Measurements from ENCODE around the gene HMCN2. TPM values are rescaled to one million over a fixed set of nuclear protein-coding genes. Genes with fewer than 3 reads are reported as not detected.

Gene HMCN2
- total RNA-seq, 1 experiment from 2014 or later, result 8.6 TPM

- Histone ChIP-seq H3K4me2 (ENCODE audit: insufficient read depth, insufficient read length, low read length) (no peak overlapping the region), H2BK20ac (ENCODE audit: low read depth, low read length, poor library complexity, severe bottlenecking) (no peak overlapping the region), H3K56ac (ENCODE audit: insufficient read length, low read depth, low read length) (no peak overlapping the region), H3K23me2 (ENCODE audit: insufficient read length, low read depth, low read length, poor library complexity, severe bottlenecking) (no peaks in the 10 kb centered on the region), H3K4ac (ENCODE audit: low read depth, low read length) (no peak overlapping the region), H3T11ph (ENCODE audit: low read length) (no peak overlapping the region), H3K18ac (ENCODE audit: insufficient read length, low read depth, low read length) (no peak overlapping the region), H4K8ac (replicated peaks; ENCODE audit: insufficient read length, low read depth, low read length) (no peak overlapping the region), H2AK5ac (ENCODE audit: insufficient read length, low read length) (no peak overlapping the region), H3K4me1 (ENCODE audit: insufficient read depth, low read length) (no peaks in the 10 kb centered on the region), H3K14ac (ENCODE audit: insufficient read depth, low read length) (no peak overlapping the region), H2BK5ac (ENCODE audit: insufficient read length, low read length) (no peak overlapping the region), H3K27me3 (ENCODE audit: insufficient read depth, low read length) (no peaks in the 10 kb centered on the region), H3K79me2 (ENCODE audit: insufficient read depth, low read length) (no peaks in the 10 kb centered on the region), H4K5ac (ENCODE audit: insufficient read length, low read depth, low read length) (no peak overlapping the region), H2AFZ (ENCODE audit: low read length) (no peak overlapping the region), H3K23ac (ENCODE audit: insufficient read length, low read depth, low read length) (no peak overlapping the region), H3K79me1 (ENCODE audit: insufficient read depth, low read depth, low read length, poor library complexity, severe bottlenecking) (no peaks in the 10 kb centered on the region), H4K91ac (ENCODE audit: insufficient read length, low read depth, low read length) (no peak overlapping the region), H2BK15ac (ENCODE audit: low read depth, low read length) (no peak overlapping the region), H3K9me3 (ENCODE audit: control insufficient read depth, low read depth, low read length) (no peaks in the 10 kb centered on the region), H3K9ac (ENCODE audit: extremely low read depth, insufficient read length, low read length) (no peak overlapping the region), H2BK12ac (ENCODE audit: insufficient read length, low read depth, low read length) (no peak overlapping the region), H4K20me1 (ENCODE audit: control insufficient read depth, insufficient read depth, insufficient read length) (no peaks in the 10 kb centered on the region), H2BK120ac (ENCODE audit: low read depth, low read length, poor library complexity, severe bottlenecking) (no peak overlapping the region), H3K27ac (ENCODE audit: insufficient read length, low read depth, low read length) (no peak overlapping the region)
- Mint-ChIP-seq H3K9me3 (no peaks in the 10 kb centered on the region; a peak in 1 of 5 replicates), H3K4me1 (no peaks in the 10 kb centered on the region), H3K4me3 (no peak overlapping the region), H3K27me3 (ENCODE audit: low read depth) (no peaks in the 10 kb centered on the region), H3K36me3 (ENCODE audit: insufficient read depth in 1 of 3, low read depth in 3 of 3) (peaks cover 8 to 53% (median 11%) of the 10 kb centered on the region in 3 experiments; a peak in 6 of 7 replicates), H3K27ac (no peak overlapping the region)
- no peak for DNase-seq
- no CpG with 5 or more reads among the region's 21 CpGs for WGBS (ENCODE audit: extremely low coverage, insufficient read length, low lambda C conversion rate)
- TF ChIP-seq CTCF (conservative IDR thresholded peaks at IDR 0.05), result no peak
Observed at GRCh38 chr9:130306823-130307666, 41.5 kb downstream of the HMCN2 start.

Measured in H9 (cell line).